ENCODE results near the gene NEDD8.
"Not testable (repeated sequence)": the region's sequence is repeated elsewhere in the genome, so short reads cannot be mapped to it uniquely, and the experiment has no call there.

Gene NEDD8

GRCh38 chr14:24252289-24253124 is 20.3 kb upstream of the NEDD8 start:
- no peak overlapping the region for H3K4me3 ChIP-seq (ENCODE audit: low read length)
- no peak for DNase-seq (ENCODE audit: low read depth, low spot score)

GRCh38 chr14:24251880-24252288 is 19.7 kb upstream of the NEDD8 start:
- no peak for DNase-seq (ENCODE audit: low read depth, low spot score)
- H3K4me3 ChIP-seq (ENCODE audit: low read length), result no peak overlapping the region

GRCh38 chr14:24250354-24250753 is 18.2 kb upstream of the NEDD8 start:
- no peak overlapping the region for H3K4me3 ChIP-seq (ENCODE audit: low read length)
- no peak for DNase-seq (ENCODE audit: low read depth, low spot score)

- no peak overlapping the region for H3K4me3 ChIP-seq (ENCODE audit: low read length)
- DNase-seq (ENCODE audit: low read depth, low spot score), result no peak
These were observed 17.3 kb upstream of the NEDD8 start for GRCh38 chr14:24249230-24250021.

- no peak for DNase-seq (ENCODE audit: low read depth, low spot score)
- H3K4me3 ChIP-seq (ENCODE audit: low read length), result no peak overlapping the region
These were observed 15.3 kb upstream of the NEDD8 start for GRCh38 chr14:24247422-24247821.

- no peak overlapping the region for H3K4me3 ChIP-seq (ENCODE audit: low read length)
- DNase-seq (ENCODE audit: low read depth, low spot score), result no peak
These were observed 14.6 kb upstream of the NEDD8 start for GRCh38 chr14:24246765-24247212.

GRCh38 chr14:24245350-24245749 is 13.2 kb upstream of the NEDD8 start:
- DNase-seq (ENCODE audit: low read depth, low spot score); H3K4me3 ChIP-seq (ENCODE audit: low read length): not testable (repeated sequence)

- H3K4me3 ChIP-seq (ENCODE audit: low read length), result peak overlapping the region; percentile 69
- DNase-seq (ENCODE audit: low read depth, low spot score), result no peak
These were observed 11.2 kb upstream of the NEDD8 start for GRCh38 chr14:24243336-24243836.

GRCh38 chr14:24241829-24242443 is 9.8 kb upstream of the NEDD8 start:
- H3K4me3 ChIP-seq (ENCODE audit: low read length), result peak overlapping the region; percentile 69

GRCh38 chr14:24240110-24240918 is 8.1 kb upstream of the NEDD8 start:
- no peak for DNase-seq (ENCODE audit: low read depth, low spot score)
- no peak overlapping the region for H3K4me3 ChIP-seq (ENCODE audit: low read length)

More at GRCh38 chr14:24241829-24242443, 9.8 kb upstream of the NEDD8 start:
- peak; percentile 89 for DNase-seq (ENCODE audit: low read depth, low spot score)

GRCh38 chr14:24238527-24239037 is 6.4 kb upstream of the NEDD8 start:
- H3K4me3 ChIP-seq (ENCODE audit: low read length), result no peak overlapping the region
- DNase-seq (ENCODE audit: low read depth, low spot score), result no peak

GRCh38 chr14:24238123-24238522 is 6.0 kb upstream of the NEDD8 start:
- no peak overlapping the region for H3K4me3 ChIP-seq (ENCODE audit: low read length)
- DNase-seq (ENCODE audit: low read depth, low spot score), result no peak

- no peak overlapping the region for H3K4me3 ChIP-seq (ENCODE audit: low read length)
- no peak for DNase-seq (ENCODE audit: low read depth, low spot score)
These were observed 5.3 kb upstream of the NEDD8 start for GRCh38 chr14:24237463-24237955.

- no peak for DNase-seq (ENCODE audit: low read depth, low spot score)
- H3K4me3 ChIP-seq (ENCODE audit: low read length), result no peak overlapping the region
These were observed 4.7 kb upstream of the NEDD8 start for GRCh38 chr14:24236689-24237462.

GRCh38 chr14:24235804-24236688 is 3.9 kb upstream of the NEDD8 start:
- no peak overlapping the region for H3K4me3 ChIP-seq (ENCODE audit: low read length)
- no peak for DNase-seq (ENCODE audit: low read depth, low spot score)

GRCh38 chr14:24234095-24235005 is 2.2 kb upstream of the NEDD8 start:
- H3K4me3 ChIP-seq (ENCODE audit: low read length), result peak overlapping the region; percentile 87
- no peak for DNase-seq (ENCODE audit: low read depth, low spot score)
